ENCODE results near the gene SLC36A1.

The SLC36A1 gene

GRCh38 chr5:151492729-151493128, 45.3 kb downstream of the SLC36A1 start:
- TF ChIP-seq CTCF (IDR thresholded peaks at IDR 0.05; ENCODE audit: extremely low read depth, insufficient read depth, missing control alignments): no peak
- in situ Hi-C loops (cut with MboI; ENCODE audit: low pct_unique_long_range_greater_than_20kb, low sequenced_read_pairs, unreplicated experiment): loop anchor here (10.0 kb wide), 1 partner anchor 48 kb away; the partner anchor contains the start of gene SLC36A1
- no peak for DNase-seq (ENCODE audit: low spot score)

- in situ Hi-C loops (cut with MboI; ENCODE audit: low pct_unique_long_range_greater_than_20kb, low sequenced_read_pairs, unreplicated experiment): loop anchor here (10.0 kb wide), 1 partner anchor 49 kb away; the partner anchor contains the start of gene SLC36A1
- TF ChIP-seq CTCF (IDR thresholded peaks at IDR 0.05; ENCODE audit: extremely low read depth, insufficient read depth, missing control alignments): no peak
- no peak for DNase-seq (ENCODE audit: low spot score)
These were observed 46.3 kb downstream of the SLC36A1 start for GRCh38 chr5:151493665-151494064.

GRCh38 chr5:151495320-151495719, 47.9 kb downstream of the SLC36A1 start:
- in situ Hi-C loops (cut with MboI; ENCODE audit: low pct_unique_long_range_greater_than_20kb, low sequenced_read_pairs, unreplicated experiment): loop anchor here (10.0 kb wide), 1 partner anchor 51 kb away; the partner anchor contains the start of gene SLC36A1
- no peak for TF ChIP-seq CTCF (IDR thresholded peaks at IDR 0.05; ENCODE audit: extremely low read depth, insufficient read depth, missing control alignments)
- DNase-seq (ENCODE audit: low spot score): no peak

GRCh38 chr5:151496041-151496484, 48.7 kb downstream of the SLC36A1 start:
- no peak for TF ChIP-seq CTCF (IDR thresholded peaks at IDR 0.05; ENCODE audit: extremely low read depth, insufficient read depth, missing control alignments)
- in situ Hi-C loops (cut with MboI; ENCODE audit: low pct_unique_long_range_greater_than_20kb, low sequenced_read_pairs, unreplicated experiment): loop anchor here (10.0 kb wide), 1 partner anchor 51 kb away; the partner anchor contains the start of gene SLC36A1
- no peak for DNase-seq (ENCODE audit: low spot score)

- no peak for TF ChIP-seq CTCF (IDR thresholded peaks at IDR 0.05; ENCODE audit: extremely low read depth, insufficient read depth, missing control alignments)
- no peak for DNase-seq (ENCODE audit: low spot score)
- in situ Hi-C loops (cut with MboI; ENCODE audit: low pct_unique_long_range_greater_than_20kb, low sequenced_read_pairs, unreplicated experiment): loop anchor here (10.0 kb wide), 1 partner anchor 53 kb away; the partner anchor contains the start of gene SLC36A1
These were observed 50.1 kb downstream of the SLC36A1 start for GRCh38 chr5:151497391-151498002.

- in situ Hi-C loops (cut with MboI; ENCODE audit: low pct_unique_long_range_greater_than_20kb, low sequenced_read_pairs, unreplicated experiment): loop anchor here (10.0 kb wide), 1 partner anchor 54 kb away; the partner anchor contains the start of gene SLC36A1
- DNase-seq (ENCODE audit: low spot score): no peak
- no peak for TF ChIP-seq CTCF (IDR thresholded peaks at IDR 0.05; ENCODE audit: extremely low read depth, insufficient read depth, missing control alignments)
These were observed 51.2 kb downstream of the SLC36A1 start for GRCh38 chr5:151498395-151499155.

All from GM13977 (cell line).